Measurements from ENCODE around the gene NUDT7. TPM values are rescaled to one million over a fixed set of nuclear protein-coding genes. Genes with fewer than 3 reads are reported as not detected.

The NUDT7 gene
- total RNA-seq, 1 experiment from 2014 or later: 13.8 TPM

- no peak for DNase-seq (ENCODE audit: low read depth)
Observed at GRCh38 chr16:77724174-77724573, 1.9 kb downstream of the NUDT7 start.

GRCh38 chr16:77729951-77730350 lies 7.6 kb downstream of the NUDT7 start:
- no peak for DNase-seq (ENCODE audit: low read depth)

GRCh38 chr16:77732241-77732946 lies 10.1 kb downstream of the NUDT7 start:
- DNase-seq (ENCODE audit: low read depth): peak; percentile 67

- DNase-seq (ENCODE audit: low read depth): no peak
Observed at GRCh38 chr16:77736879-77737278, 14.6 kb downstream of the NUDT7 start.

- peak; percentile 92 for DNase-seq (ENCODE audit: low read depth)
Observed at GRCh38 chr16:77738706-77739558, 16.6 kb downstream of the NUDT7 start.

- peak; percentile 75 for DNase-seq (ENCODE audit: low read depth)
Observed at GRCh38 chr16:77739559-77739892, 17.2 kb downstream of the NUDT7 start.

GRCh38 chr16:77744141-77744540 lies 21.8 kb downstream of the NUDT7 start:
- no peak for DNase-seq (ENCODE audit: low read depth)

- no peak for DNase-seq (ENCODE audit: low read depth)
Observed at GRCh38 chr16:77745972-77746371, 23.7 kb downstream of the NUDT7 start.

GRCh38 chr16:77748421-77749005 lies 26.2 kb downstream of the NUDT7 start:
- no peak for DNase-seq (ENCODE audit: low read depth)

GRCh38 chr16:77749415-77749814 lies 27.1 kb downstream of the NUDT7 start:
- DNase-seq (ENCODE audit: low read depth): no peak

GRCh38 chr16:77758046-77758445 lies 35.7 kb downstream of the NUDT7 start:
- no peak for DNase-seq (ENCODE audit: low read depth)

GRCh38 chr16:77758508-77758907 lies 36.2 kb downstream of the NUDT7 start:
- no peak for DNase-seq (ENCODE audit: low read depth)

- DNase-seq (ENCODE audit: low read depth): no peak
Observed at GRCh38 chr16:77759201-77759600, 36.9 kb downstream of the NUDT7 start.

GRCh38 chr16:77759821-77760220 lies 37.5 kb downstream of the NUDT7 start:
- DNase-seq (ENCODE audit: low read depth): peak; percentile 46

- DNase-seq (ENCODE audit: low read depth): peak; percentile 70
Observed at GRCh38 chr16:77760800-77761199, 38.5 kb downstream of the NUDT7 start.

- DNase-seq (ENCODE audit: low read depth): no peak
Observed at GRCh38 chr16:77761204-77761603, 38.9 kb downstream of the NUDT7 start.

- DNase-seq (ENCODE audit: low read depth): no peak
Observed at GRCh38 chr16:77762262-77762661, 39.9 kb downstream of the NUDT7 start.

GRCh38 chr16:77763994-77764393 lies 41.7 kb downstream of the NUDT7 start:
- peak; percentile 57 for DNase-seq (ENCODE audit: low read depth)

GRCh38 chr16:77767211-77767610 lies 44.9 kb downstream of the NUDT7 start:
- no peak for DNase-seq (ENCODE audit: low read depth)

GRCh38 chr16:77767826-77768225 lies 45.5 kb downstream of the NUDT7 start:
- no peak for DNase-seq (ENCODE audit: low read depth)

GRCh38 chr16:77775911-77776909 lies 53.9 kb downstream of the NUDT7 start:
- peak; percentile 67 for DNase-seq (ENCODE audit: low read depth)

- DNase-seq (ENCODE audit: low read depth): no peak
Observed at GRCh38 chr16:77777745-77778144, 55.4 kb downstream of the NUDT7 start.
